ENCODE results near the gene DAZAP1. TPM values are rescaled to one million over a fixed set of nuclear protein-coding genes. Genes with fewer than 3 reads are reported as not detected.

The DAZAP1 gene
- total RNA-seq, 8 experiments from 2014 or later = 32.3 to 129 (median 46.7) TPM

DNA sequence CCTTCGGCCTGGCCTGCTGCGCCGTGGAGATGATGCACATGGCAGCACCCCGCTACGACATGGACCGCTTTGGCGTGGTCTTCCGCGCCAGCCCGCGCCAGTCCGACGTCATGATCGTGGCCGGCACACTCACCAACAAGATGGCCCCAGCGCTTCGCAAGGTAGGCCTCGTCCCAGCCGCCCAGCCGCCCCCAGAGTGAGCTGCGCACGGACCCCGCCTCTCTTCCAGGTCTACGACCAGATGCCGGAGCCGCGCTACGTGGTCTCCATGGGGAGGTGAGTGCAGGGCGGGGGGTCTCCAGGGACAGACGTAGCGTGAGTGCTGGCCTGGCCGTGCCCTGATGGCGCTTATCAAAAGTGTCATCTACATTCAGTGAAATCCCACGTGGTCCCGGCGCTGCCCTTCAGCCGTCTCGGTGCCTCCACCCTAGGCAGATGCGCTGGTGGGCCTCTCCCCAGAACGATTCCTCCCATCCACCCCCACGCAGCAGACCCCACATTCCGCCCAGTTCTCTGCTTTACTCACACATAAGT is 16.4 kb upstream of the DAZAP1 start:
- 40 to 100% (median 82%) methylated on average over 1 to 9 of the region's 42 CpGs; no CpG with 5 or more reads in 4 of the 10 experiments for WGBS, 10 experiments
- Histone ChIP-seq H3K27ac (no peak overlapping the region), H3K4me3 (no peak overlapping the region), H3K4me1 (replicated peaks in 1 of 2) (peaks cover 0 to 5% of the 10 kb centered on the region in 2 donors)
- no peak for ATAC-seq (replicated peaks in 6 of 8)
- in situ Hi-C loops (cut with MboI; ENCODE audit: low pct_unique_long_range_greater_than_20kb in 2 of 9, low sequenced_read_pairs in 9 of 9, unreplicated experiment in 9 of 9) = no loop called here

DNA sequence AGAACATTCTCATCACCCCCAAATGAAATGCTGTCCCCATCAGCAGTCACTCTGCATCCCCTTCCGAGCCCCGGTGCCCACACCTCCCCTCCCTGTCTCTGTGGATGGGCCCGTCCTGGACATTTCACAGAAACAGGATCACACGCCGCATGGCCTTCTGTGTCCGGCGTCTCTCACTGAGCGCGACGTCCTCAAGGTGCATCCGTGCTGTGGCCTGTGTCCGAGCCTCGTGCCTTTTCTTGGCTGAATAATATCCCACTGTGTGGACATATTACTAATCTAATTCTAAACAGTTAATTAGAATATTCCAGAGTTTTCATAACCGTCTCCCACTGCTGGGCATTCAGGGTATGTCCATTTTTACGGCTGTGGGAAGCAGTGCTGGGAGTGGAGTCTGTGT is 15.0 kb upstream of the DAZAP1 start:
- WGBS, 10 experiments = 80 to 100% (median 96%) methylated on average over 1 to 13 of the region's 15 CpGs; no CpG with 5 or more reads in 4 of the 10 experiments
- in situ Hi-C loops (cut with MboI; ENCODE audit: low pct_unique_long_range_greater_than_20kb in 2 of 9, low sequenced_read_pairs in 9 of 9, unreplicated experiment in 9 of 9) = no loop called here
- Histone ChIP-seq H3K4me3 (no peak overlapping the region), H3K27ac (no peak overlapping the region), H3K4me1 (replicated peaks in 1 of 2) (peaks cover 0 to 5% of the 10 kb centered on the region in 2 donors)
- no peak for ATAC-seq (replicated peaks in 6 of 8)

DNA sequence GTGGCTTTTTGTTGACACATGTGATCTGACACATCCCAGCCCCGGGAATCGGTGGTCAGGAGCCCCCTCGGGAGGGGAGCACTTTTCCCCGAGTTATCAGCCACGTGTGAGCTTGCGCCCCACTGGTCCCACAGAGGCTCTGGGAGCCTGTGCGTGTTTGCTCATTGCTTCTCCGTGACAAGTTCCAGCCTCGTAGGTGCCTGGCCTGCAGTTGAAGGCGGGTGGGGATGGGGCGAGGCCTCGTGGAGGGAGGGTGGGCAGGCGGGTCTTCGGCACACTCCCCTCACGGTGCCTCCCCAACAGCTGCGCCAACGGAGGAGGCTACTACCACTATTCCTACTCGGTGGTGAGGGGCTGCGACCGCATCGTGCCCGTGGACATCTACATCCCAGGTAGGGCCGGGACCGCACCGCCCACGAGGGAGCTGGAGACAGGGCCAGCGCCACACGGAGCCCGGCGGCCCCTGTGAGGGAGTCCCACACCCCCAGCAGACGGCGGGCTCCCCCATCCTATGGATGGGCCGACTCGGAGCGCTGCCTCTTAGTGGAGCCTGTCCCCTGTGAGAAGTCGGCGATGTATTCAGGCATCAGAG is 14.4 kb upstream of the DAZAP1 start:
- 100% methylated on average over 2 to 8 of the region's 37 CpGs; no CpG with 5 or more reads in 8 of the 10 experiments for WGBS, 10 experiments
- no peak overlapping the region for H3K4me3 ChIP-seq
- no peak overlapping the region for H3K27ac ChIP-seq
- in situ Hi-C loops (cut with MboI; ENCODE audit: low pct_unique_long_range_greater_than_20kb in 2 of 9, low sequenced_read_pairs in 9 of 9, unreplicated experiment in 9 of 9) = no loop called here
- peaks cover 0 to 5% of the 10 kb centered on the region in 2 donors for H3K4me1 ChIP-seq (replicated peaks in 1 of 2)
- no peak for ATAC-seq (replicated peaks in 6 of 8)

DNA sequence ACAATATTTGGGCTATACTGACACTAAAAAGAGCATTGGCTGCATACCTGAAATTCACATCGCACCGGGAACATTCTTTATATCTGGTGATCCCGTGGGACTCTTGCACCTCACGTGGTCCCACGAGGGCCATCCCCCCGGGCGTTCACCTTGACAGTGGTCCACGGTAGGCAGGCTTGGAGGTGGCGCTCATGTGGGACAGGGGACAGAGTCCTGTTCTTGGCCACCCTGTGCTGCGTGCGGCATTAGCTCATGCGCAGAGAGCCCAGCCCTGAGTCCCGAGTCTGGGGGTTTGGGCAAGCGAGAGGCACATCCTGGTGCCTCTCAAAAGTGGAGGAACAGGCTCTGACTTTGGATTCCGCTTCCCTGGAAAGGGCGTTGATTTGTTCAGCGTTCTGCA is 13.5 kb upstream of the DAZAP1 start:
- 81 to 100% (median 92%) methylated on average over 1 to 10 of the region's 17 CpGs; no CpG with 5 or more reads in 3 of the 10 experiments for WGBS, 10 experiments

DNA sequence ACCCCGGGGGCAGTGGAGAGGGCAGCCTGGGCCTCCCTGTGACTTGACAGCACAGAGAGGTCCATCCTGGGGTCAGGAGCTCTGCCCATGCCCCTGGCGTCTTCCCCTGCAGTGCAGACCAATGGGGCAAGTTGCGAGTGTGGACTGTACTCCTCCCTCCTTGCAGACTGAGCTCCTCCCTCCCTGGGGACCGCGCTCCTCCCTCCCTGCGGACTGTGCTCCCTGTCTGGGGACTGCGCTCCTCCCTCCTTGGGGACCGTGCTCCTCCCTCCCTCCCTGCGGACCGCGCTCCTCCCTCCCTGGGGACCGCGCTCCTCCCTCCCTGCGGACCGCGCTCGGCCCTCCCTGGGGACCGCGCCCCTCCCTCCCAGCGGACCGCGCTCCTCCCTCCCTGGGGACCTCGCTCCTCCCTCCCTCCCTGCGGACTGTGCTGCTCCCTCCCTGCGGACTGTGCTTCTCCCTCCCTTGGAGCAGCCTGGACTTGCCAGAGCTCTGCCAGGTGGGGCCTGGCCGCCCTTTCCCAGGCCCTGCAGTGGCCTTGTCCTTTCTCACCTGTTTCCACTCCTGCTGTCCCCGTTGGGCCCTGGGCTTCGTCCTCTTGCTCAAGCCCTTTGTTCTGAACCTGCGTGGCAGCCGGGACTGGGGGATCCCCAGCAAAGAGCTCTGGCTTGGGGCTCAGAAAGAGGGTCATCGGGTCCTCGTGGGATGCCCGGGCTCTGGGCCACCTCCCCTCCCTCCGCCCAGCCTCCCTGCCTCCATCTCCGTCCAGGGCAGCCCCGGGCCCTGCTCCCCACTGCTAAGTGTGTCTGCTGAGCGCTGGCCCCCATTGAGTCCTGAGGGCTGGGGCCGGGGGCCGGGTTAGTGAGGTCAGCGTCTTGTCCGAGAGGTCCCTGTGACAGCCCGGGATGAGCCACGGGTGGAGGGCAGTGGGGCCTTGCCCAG is 12.9 kb upstream of the DAZAP1 start:
- peak; percentile 2 to 69 (median 53) for ATAC-seq (replicated peaks in 6 of 8)
- WGBS, 10 experiments = 40 to 100% (median 53%) methylated on average over 1 to 3 of the region's 43 CpGs; no CpG with 5 or more reads in 5 of the 10 experiments
- H3K4me1 ChIP-seq (replicated peaks in 1 of 2) = peaks cover 0 to 5% of the 10 kb centered on the region in 2 donors
- H3K27ac ChIP-seq = peak overlapping the region in 1 of 2 donors; percentile 72
- no peak overlapping the region for H3K4me3 ChIP-seq
- in situ Hi-C loops (cut with MboI; ENCODE audit: low pct_unique_long_range_greater_than_20kb in 2 of 9, low sequenced_read_pairs in 9 of 9, unreplicated experiment in 9 of 9) = no loop called here

More for the DNA sequence above, 13.5 kb upstream of the DAZAP1 start:
- in situ Hi-C loops (cut with MboI; ENCODE audit: low pct_unique_long_range_greater_than_20kb in 2 of 9, low sequenced_read_pairs in 9 of 9, unreplicated experiment in 9 of 9) = no loop called here
- Histone ChIP-seq H3K27ac (no peak overlapping the region), H3K4me3 (no peak overlapping the region), H3K4me1 (replicated peaks in 1 of 2) (peaks cover 0 to 5% of the 10 kb centered on the region in 2 donors)
- ATAC-seq (replicated peaks in 6 of 8) = no peak

DNA sequence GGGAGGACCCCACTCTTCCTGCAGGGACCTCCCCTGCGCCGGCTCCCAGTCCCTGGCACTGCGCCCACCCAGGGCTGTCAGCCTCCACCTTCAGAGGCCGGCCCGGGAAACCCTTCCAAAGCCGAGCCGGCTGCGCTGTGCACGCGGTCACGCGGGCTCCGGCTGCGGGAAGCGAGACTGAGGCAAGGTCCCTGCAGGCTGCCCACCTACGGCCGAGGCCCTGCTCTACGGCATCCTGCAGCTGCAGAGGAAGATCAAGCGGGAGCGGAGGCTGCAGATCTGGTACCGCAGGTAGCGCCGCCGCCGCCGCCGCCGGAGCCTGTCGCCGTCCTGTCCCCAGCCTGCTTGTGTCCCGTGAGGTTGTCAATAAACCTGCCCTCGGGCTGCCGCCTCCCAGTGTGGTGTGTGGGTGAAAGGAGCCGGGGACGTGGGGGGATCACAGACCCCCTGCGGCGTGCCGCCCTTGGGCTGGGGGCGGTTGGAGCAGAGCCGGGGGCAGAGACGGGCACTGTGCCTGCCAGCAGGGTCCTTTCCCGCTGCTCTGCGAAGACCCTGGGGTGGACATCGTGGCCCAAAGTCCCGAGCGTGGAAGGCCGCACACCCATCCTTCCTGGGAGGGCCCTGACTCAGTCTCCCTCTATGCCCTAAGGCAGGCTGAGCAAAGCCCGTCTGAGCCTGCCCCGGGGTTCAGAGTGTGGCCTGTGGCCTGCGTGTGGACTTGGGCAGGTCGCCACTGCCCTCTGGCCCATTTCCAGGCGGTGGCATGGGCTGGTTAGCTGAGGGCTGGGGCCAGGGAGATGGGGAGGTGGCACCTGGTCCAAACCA is 12.0 kb upstream of the DAZAP1 start:
- in situ Hi-C loops (cut with MboI; ENCODE audit: low pct_unique_long_range_greater_than_20kb in 2 of 9, low sequenced_read_pairs in 9 of 9, unreplicated experiment in 9 of 9) = no loop called here
- no peak for ATAC-seq (replicated peaks in 6 of 8)
- Histone ChIP-seq H3K4me1 (replicated peaks in 1 of 2) (peaks cover 0 to 8% of the 10 kb centered on the region in 2 donors), H3K27ac (peak overlapping the region in 1 of 2 donors; percentile 7), H3K4me3 (no peak overlapping the region)
- 85 to 91% methylated on average over 7 to 10 of the region's 52 CpGs; no CpG with 5 or more reads in 8 of the 10 experiments for WGBS, 10 experiments

DNA sequence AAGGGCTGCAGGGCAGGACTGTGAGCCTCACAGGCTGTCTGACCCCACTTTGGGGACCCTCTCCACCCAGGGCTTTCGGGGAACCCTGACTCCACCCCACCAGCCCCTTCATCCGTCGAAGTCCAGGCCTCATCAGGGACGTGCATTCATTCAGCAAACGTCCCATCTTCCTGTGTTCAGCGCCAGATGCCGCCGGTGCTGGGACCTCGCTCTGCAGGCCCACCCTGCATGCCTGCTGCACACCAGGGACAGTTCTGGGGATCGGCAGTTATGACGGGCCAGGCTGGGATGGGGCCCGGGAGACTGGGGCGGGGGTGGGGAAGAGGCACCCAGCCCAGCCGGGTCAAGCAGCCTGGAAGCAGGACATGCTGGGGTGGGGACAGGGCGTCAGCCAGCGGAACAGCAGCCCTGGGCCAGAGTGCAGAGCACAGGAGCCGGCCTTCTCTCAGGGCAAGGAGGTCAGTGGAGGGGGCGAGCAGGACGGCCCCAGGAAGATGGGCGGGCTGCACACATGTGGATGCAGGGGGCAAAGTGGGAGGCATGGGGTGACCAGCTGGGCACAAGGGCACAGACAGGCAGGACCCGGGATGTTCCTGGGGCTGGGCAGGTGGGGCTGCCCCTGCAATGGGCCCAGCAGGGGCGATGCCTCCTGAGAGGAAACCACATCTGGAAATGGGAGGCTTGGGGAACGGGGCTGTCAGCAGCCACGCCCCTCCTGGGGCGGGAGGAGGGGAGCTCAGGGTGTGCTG is 11.2 kb upstream of the DAZAP1 start:
- no CpG with 5 or more reads among the region's 25 CpGs for WGBS, 10 experiments
- Histone ChIP-seq H3K4me3 (no peak overlapping the region), H3K27ac (no peak overlapping the region), H3K4me1 (replicated peaks in 1 of 2) (peaks cover 0 to 12% of the 10 kb centered on the region in 2 donors)
- peak in 3 of 8 experiments; percentile 51 to 67 (median 65) for ATAC-seq (replicated peaks in 6 of 8)
- in situ Hi-C loops (cut with MboI; ENCODE audit: low pct_unique_long_range_greater_than_20kb in 2 of 9, low sequenced_read_pairs in 9 of 9, unreplicated experiment in 9 of 9) = no loop called here

DNA sequence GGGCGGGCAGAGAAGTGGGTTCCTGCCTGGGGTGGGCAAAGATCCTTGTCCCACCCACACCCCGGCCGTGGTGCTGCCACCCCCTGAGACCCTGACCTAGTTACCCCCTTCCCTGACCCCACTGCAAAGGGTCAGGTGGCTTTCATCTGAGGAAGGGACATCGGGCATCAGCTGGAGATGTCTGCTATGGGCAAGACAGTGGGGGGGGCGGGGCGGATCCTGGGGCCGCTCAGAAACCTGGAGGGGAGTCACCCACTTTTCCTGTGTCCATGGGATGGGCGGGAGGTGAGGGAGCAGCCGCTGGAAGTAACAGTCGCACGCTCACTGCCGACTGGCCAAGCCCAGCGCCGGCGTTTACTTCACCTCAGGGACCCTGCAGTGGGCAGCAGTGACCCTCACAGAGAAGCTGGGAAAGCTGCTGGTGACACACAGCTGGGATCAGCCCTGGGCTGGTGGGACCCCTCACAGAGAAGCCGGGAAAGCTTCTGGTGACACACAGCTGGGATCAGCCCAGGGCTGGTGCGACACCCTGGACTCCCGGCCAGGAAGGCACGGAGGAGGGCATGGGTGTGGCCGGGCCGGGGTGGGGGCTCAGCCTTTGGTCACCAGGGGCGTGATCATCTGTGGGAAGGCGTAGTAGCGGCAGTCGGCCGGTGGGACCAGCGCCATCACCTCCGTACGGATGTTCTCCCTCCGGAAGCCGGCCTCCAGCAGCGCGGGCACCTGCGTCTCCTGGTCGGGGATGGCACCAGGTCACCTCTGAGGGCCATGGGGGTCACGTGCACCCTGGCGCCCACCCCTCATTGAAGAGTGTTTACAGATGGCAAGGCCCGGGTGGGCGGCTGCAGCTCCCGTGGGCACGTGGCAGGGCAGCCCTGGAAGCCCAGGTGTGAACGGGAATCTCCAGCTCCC is 10.4 kb upstream of the DAZAP1 start:
- Histone ChIP-seq H3K4me1 (replicated peaks in 1 of 2) (peaks cover 0 to 12% of the 10 kb centered on the region in 2 donors), H3K27ac (no peak overlapping the region), H3K4me3 (no peak overlapping the region)
- WGBS, 10 experiments = 75 to 90% methylated on average over 2 to 4 of the region's 42 CpGs; no CpG with 5 or more reads in 8 of the 10 experiments
- in situ Hi-C loops (cut with MboI; ENCODE audit: low pct_unique_long_range_greater_than_20kb in 2 of 9, low sequenced_read_pairs in 9 of 9, unreplicated experiment in 9 of 9) = no loop called here
- peak in 3 of 8 experiments; percentile 7 to 16 (median 11) for ATAC-seq (replicated peaks in 6 of 8)

DNA sequence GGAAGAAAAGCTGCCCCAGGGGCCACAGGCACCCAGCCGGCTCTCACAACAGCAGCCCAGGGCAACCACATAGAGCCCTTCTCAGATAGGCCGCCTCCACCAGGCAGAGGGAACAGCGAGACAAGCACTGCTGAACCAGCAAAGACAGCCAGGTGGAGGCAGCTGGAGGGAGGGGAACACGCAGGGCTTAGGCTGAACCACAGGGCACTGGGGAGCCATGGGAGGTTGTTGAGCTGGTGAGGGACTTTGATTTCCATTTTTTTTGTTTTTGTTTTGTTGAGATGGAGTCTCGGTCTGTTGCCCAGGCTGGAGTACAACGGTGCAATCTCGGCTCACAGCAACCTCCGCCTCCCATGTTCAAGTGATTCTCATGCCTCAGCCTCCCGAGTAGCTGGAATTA is 9.5 kb upstream of the DAZAP1 start:
- in situ Hi-C loops (cut with MboI; ENCODE audit: low pct_unique_long_range_greater_than_20kb in 2 of 9, low sequenced_read_pairs in 9 of 9, unreplicated experiment in 9 of 9) = no loop called here
- no peak overlapping the region for H3K27ac ChIP-seq
- peaks cover 2 to 15% of the 10 kb centered on the region in 2 donors for H3K4me1 ChIP-seq (replicated peaks in 1 of 2)
- H3K4me3 ChIP-seq = no peak overlapping the region
- 80 to 100% (median 95%) methylated on average over 1 to 5 of the region's 9 CpGs; no CpG with 5 or more reads in 2 of the 10 experiments for WGBS, 10 experiments
- ATAC-seq (replicated peaks in 6 of 8) = no peak

DNA sequence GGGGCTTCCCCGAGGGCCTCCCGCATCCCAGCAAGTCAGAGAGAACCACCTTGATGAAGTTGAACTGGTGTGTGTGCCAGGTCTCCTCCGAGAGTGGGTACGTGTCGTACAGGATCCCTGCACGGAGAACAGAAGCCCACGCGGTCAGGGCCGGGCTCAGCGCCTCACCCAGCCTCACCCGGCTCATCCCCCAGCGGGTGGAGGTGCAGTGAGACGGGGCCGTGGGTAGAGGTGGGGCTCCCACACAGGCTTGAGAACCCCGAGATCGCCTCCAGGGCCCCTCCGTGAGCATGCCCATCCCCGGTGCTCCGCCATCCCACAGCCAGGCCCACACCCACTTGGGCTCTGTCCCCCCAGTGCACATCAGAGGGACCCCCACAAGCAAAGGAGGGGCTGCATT is 8.3 kb upstream of the DAZAP1 start:
- Histone ChIP-seq H3K4me3 (no peak overlapping the region), H3K4me1 (replicated peaks in 1 of 2) (peaks cover 5 to 17% of the 10 kb centered on the region in 2 donors), H3K27ac (no peak overlapping the region)
- ATAC-seq (replicated peaks in 6 of 8) = no peak
- in situ Hi-C loops (cut with MboI; ENCODE audit: low pct_unique_long_range_greater_than_20kb in 2 of 9, low sequenced_read_pairs in 9 of 9, unreplicated experiment in 9 of 9) = no loop called here
- WGBS, 10 experiments = no CpG with 5 or more reads among the region's 19 CpGs

DNA sequence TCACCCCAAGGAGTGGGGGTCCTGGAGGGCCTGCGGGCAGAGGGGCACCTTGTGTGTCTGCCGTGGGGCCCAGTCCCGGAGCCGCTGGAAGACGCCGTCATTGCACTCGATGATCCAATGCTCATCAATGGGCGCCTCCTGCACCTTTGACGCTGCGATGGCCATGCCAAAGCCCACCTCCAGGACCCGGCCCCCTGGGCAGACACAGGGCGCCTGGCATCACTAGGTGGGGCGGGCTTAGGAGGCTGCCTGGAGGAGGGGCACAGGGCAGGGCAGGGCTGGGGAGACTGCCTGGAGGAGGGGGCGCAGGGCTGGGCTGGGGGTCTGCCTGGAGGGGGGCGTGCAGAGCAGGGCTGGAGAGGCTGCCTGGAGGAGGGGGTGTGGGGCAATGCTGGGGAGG is 7.6 kb upstream of the DAZAP1 start:
- H3K4me3 ChIP-seq = no peak overlapping the region
- 86 to 100% methylated on average over 1 to 7 of the region's 15 CpGs; no CpG with 5 or more reads in 8 of the 10 experiments for WGBS, 10 experiments
- no peak for ATAC-seq (replicated peaks in 6 of 8)
- H3K4me1 ChIP-seq (replicated peaks in 1 of 2) = peaks cover 5 to 15% of the 10 kb centered on the region in 2 donors
- H3K27ac ChIP-seq = no peak overlapping the region
- in situ Hi-C loops (cut with MboI; ENCODE audit: low pct_unique_long_range_greater_than_20kb in 2 of 9, low sequenced_read_pairs in 9 of 9, unreplicated experiment in 9 of 9) = no loop called here
